Sigmoid colon (tissue), 3 donors: ENCODE measurements around the gene AP3B2.

Experiments used
- POLR2A ChIP-seq, 2 donors: fragments of 450-650 bp; IDR thresholded peaks; one replicate each; pipeline ENCODE4 v1.6.1; 2016; ENCODE audit warnings: antibody characterized with exemption in 2 of 2, mild to moderate bottlenecking in 2 of 2, moderate library complexity in 2 of 2
- TF ChIP-seq, protein P1 (sequence below), 4 experiments: fragments of 450-650 bp in 3 of 4; fragments of 200-600 bp in 1 of 4; IDR thresholded peaks; one replicate each; pipeline ENCODE4 v1.5.1; 2016 to 2019; ENCODE audit warnings: antibody characterized with exemption in 4 of 4, mild to moderate bottlenecking in 3 of 4, moderate library complexity in 2 of 4

- TF ChIP-seq, protein P1, sequence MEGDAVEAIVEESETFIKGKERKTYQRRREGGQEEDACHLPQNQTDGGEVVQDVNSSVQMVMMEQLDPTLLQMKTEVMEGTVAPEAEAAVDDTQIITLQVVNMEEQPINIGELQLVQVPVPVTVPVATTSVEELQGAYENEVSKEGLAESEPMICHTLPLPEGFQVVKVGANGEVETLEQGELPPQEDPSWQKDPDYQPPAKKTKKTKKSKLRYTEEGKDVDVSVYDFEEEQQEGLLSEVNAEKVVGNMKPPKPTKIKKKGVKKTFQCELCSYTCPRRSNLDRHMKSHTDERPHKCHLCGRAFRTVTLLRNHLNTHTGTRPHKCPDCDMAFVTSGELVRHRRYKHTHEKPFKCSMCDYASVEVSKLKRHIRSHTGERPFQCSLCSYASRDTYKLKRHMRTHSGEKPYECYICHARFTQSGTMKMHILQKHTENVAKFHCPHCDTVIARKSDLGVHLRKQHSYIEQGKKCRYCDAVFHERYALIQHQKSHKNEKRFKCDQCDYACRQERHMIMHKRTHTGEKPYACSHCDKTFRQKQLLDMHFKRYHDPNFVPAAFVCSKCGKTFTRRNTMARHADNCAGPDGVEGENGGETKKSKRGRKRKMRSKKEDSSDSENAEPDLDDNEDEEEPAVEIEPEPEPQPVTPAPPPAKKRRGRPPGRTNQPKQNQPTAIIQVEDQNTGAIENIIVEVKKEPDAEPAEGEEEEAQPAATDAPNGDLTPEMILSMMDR (IDR thresholded peaks at IDR 0.05), result no peak
- no peak for TF ChIP-seq POLR2A (IDR thresholded peaks at IDR 0.05)
These were observed 58.0 kb downstream of the AP3B2 start for GRCh38 chr15:82651708-82652107.
